Measurements from ENCODE around the gene CLTC. TPM values are rescaled to one million over a fixed set of nuclear protein-coding genes. Genes with fewer than 3 reads are reported as not detected.
A peak's percentile ranks its signal among the peaks of the same experiment; 100 is the strongest.

CLTC gene
- total and polyA plus RNA-seq, 8 donors = 25.7 to 118 (median 60.7) TPM

DNA sequence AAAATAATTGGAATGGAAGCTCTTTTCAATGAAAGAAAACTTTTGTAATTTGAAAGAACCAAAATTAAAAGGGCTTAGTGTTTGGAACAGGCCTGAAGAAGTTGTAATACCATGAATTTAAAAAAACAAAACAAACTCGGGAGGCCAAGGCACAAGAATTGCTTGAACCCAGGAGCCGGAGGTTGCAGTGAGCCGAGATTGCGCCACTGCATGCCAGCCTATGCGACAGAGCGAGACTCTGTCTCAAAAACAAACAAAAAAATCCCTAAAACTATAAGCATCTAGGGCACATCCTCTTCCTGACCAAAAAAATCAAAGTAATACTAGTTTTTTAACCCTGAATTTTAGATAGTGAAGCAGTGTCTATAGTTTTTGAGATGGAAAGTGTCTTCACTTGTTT is 12.7 kb downstream of the CLTC start:
- Histone ChIP-seq H3K4me3 (no peak overlapping the region), H3K36me3 (no peaks in the 10 kb centered on the region), H3K4me1 (peaks cover 10 to 42% (median 38%) of the 10 kb centered on the region in 3 donors), H3K27me3 (no peaks in the 10 kb centered on the region), H3K27ac (no peak overlapping the region), H3K9me3 (no peaks in the 10 kb centered on the region)
- no peak for ATAC-seq
- no peak for FAIRE-seq
- no peak for TF ChIP-seq CTCF (IDR thresholded peaks at IDR 0.05)
- intact Hi-C loops (cut with DNase I) = no loop called here
- DNase-seq = no peak
- WGBS, 2 donors = 91 to 92% methylated on average over 6 of the region's 6 CpGs

DNA sequence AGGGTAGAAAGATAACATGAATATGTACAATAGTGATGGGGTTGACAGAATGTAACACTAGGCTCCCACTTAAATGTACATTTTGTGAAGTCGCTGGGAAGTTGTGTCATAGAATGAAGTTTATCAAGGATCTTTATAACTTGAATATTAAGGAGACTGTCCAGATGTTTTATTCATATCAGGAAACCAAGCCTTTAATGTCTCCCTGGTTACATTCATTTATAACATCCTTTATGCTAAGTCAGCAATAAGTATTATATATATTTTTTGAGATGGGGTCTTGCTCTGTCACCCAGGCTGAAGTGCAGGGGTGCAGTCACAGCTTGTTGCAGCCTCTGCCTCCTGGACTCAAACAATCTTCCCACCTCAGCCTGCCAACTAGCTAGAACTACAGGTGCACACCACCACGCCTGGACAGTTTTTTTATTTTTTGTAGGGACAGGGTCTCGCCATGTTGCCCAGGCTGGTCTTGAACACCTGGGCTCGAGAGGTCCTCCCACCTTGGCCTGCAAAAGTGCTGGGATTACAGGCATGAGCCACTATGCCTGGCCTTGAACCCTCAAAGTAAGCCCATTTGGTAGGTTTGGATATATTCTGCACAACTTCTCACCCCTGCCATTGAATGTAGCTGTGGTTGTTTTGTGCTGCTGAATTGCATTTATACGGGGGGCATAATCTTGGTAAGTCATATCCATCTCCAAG is 14.1 kb downstream of the CLTC start:
- Histone ChIP-seq H3K9me3 (no peaks in the 10 kb centered on the region), H3K27me3 (no peaks in the 10 kb centered on the region), H3K27ac (no peak overlapping the region), H3K36me3 (no peaks in the 10 kb centered on the region), H3K4me3 (no peak overlapping the region), H3K4me1 (peaks cover 0 to 29% (median 29%) of the 10 kb centered on the region in 3 donors)
- DNase-seq (no peak), ATAC-seq (no peak), FAIRE-seq (no peak)
- intact Hi-C loops (cut with DNase I) = no loop called here
- WGBS, 2 donors = 90 to 91% methylated on average over 5 of the region's 5 CpGs
- TF ChIP-seq CTCF (IDR thresholded peaks at IDR 0.05) = no peak

DNA sequence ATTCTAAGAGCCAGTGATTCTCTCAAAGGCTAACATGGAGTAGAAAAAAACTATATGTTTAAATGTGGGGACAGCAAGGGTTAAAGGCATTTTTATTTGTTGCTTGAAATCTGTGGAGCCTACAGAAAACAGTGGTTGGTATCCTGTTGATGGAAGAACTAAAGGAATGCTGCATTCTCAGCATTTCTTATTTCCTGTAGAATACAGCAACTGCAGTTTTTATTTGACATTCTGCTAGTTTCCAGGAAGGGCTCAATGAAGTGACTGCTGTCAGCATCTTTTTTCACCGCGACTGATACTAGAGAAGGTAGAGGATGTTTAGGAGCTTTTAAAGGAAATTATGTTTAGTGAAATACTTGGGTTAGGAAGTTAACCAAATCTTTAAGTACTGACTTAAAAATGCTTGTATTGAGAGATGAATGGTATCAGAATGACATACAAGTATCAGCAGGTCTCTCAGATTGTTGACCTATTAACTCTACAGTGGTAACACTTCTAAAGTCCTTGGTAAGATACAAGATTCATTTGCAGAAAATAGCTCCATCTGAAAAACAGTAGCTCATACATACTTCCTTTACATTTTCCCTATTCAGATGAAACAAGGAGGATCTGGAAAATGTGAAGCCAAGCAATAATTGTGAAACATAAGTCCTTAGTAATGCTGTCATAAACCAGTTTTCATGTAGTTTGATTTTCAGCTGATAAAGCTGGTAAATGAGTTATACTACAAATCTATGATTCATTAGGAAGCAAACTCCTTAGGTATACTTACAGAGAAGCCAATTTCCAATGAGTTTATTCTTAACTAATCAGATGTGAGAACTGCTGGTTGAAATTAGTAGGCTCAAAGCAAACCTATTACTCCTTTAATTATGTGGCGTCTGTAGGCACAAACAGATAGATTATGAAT is 15.2 kb downstream of the CLTC start:
- no peak for TF ChIP-seq CTCF (IDR thresholded peaks at IDR 0.05)
- FAIRE-seq = no peak
- WGBS, 2 donors = 36 to 43% methylated on average over 3 of the region's 3 CpGs
- intact Hi-C loops (cut with DNase I) = no loop called here
- H3K9me3 ChIP-seq = no peaks in the 10 kb centered on the region
- no peak for DNase-seq
- H3K27me3 ChIP-seq = no peaks in the 10 kb centered on the region
- peak; percentile 42 to 58 (median 50) for ATAC-seq
- no peaks in the 10 kb centered on the region for H3K36me3 ChIP-seq
- no peak overlapping the region for H3K4me3 ChIP-seq
- peaks cover 0 to 34% (median 26%) of the 10 kb centered on the region in 3 donors for H3K4me1 ChIP-seq
- H3K27ac ChIP-seq = peak overlapping the region in 1 of 4 donors; percentile 0

DNA sequence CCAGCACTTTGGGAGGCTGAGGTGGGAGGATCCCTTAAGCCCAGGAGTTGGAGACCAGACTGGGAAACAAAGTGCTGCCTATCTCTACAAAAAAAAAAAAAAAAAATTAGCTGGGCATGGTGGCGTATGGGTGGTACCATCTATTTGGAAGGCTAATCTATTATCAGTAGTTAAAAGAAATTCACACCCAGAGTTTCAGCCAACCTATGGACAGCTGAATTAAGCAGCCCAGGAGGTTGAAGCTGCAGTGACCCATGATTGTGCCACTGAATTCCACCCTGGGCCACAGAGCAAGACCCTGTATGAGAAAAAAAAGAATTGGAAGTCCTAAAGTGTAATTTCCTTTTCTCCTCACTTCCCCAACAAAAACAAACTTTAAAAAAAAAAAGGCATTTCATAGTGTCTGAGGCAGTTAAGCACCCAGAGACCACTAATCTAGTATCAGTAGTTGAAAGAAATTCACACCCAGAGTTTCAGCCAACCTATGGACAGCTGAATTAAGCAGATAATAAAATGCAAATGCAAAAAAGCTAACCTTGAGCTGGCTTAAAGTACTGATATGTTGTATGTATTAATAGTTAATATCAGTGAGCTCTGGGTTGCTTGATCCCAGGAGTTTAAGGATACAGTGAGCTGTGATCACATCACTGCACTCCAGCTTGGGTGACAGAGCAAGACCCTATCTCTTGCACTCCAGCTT is 18.1 kb downstream of the CLTC start:
- WGBS, 2 donors = 73 to 84% methylated on average over 1 of the region's 1 CpG
- DNase-seq (no peak), ATAC-seq (no peak), FAIRE-seq (no peak)
- H3K4me1 ChIP-seq = peaks cover 11 to 40% (median 39%) of the 10 kb centered on the region in 3 donors
- H3K4me3 ChIP-seq = no peak overlapping the region
- H3K27ac ChIP-seq = no peak overlapping the region
- no peaks in the 10 kb centered on the region for H3K27me3 ChIP-seq
- H3K9me3 ChIP-seq = no peaks in the 10 kb centered on the region
- no peaks in the 10 kb centered on the region for H3K36me3 ChIP-seq
- intact Hi-C loops (cut with DNase I) = no loop called here
- TF ChIP-seq CTCF (IDR thresholded peaks at IDR 0.05) = no peak

All from pancreas (tissue), 10 donors.